Mammary epithelial cell (primary cell): Measurements from ENCODE around the gene TVP23C.

Experiments
- CTCF ChIP-seq, 2 donors: IDR thresholded peaks in 1 of 2; conservative IDR thresholded peaks in 1 of 2; 2 replicates each; pipeline ENCODE4 v1.5.1; 2011 to 2012; ENCODE audit warnings: inconsistent platforms in 2 of 2, low read length in 2 of 2, mild to moderate bottlenecking in 2 of 2, control low read depth in 1 of 2, low read depth in 1 of 2; ENCODE audit not compliant: insufficient read depth in 1 of 2; ENCODE audit errors: extremely low read depth in 1 of 2
- EZH2 ChIP-seq: IDR thresholded peaks from 2 replicates; pipeline ENCODE4 v1.6.1; 2012; ENCODE audit warnings: low read length, inconsistent platforms, borderline replicate concordance

- TF ChIP-seq CTCF (conservative IDR thresholded peaks at IDR 0.05 in 1 of 2, IDR thresholded peaks at IDR 0.05 in 1 of 2; ENCODE audit: extremely low read depth in 1 of 2, insufficient read depth in 1 of 2, low read depth in 1 of 2, low read length in 2 of 2) (no peak), EZH2 (no peak)
These were observed 74.7 kb downstream of the TVP23C start for GRCh38 chr17:15488557-15488956.
